ENCODE measurements around the gene GPX6.
"Not testable (repeated sequence)": the region's sequence is repeated elsewhere in the genome, so short reads cannot be mapped to it uniquely, and the experiment has no call there.

Gene GPX6

GRCh38 chr6:28511628-28512300 lies 3.8 kb downstream of the GPX6 start:
- H2AFZ ChIP-seq (ENCODE audit: low read depth, low read length), result no peak overlapping the region
- H3K4me3 ChIP-seq (ENCODE audit: low read length), result no peak overlapping the region
- no peaks in the 10 kb centered on the region for H3K79me2 ChIP-seq (ENCODE audit: low read length)
- no peak overlapping the region for H3K4me2 ChIP-seq (ENCODE audit: low read length)
- no peaks in the 10 kb centered on the region for H3K4me1 ChIP-seq (ENCODE audit: low read length)
- TF ChIP-seq EZH2phosphoT487 (IDR thresholded peaks at IDR 0.05; ENCODE audit: low read depth) (no peak), CTCF (IDR thresholded peaks at IDR 0.05; ENCODE audit: low read depth, low read length) (no peak)
- H3K9me3 ChIP-seq (ENCODE audit: insufficient read depth, low read length), result no peaks in the 10 kb centered on the region
- no peak overlapping the region for H3K9ac ChIP-seq (ENCODE audit: low read length)
- no peak overlapping the region for H3K27ac ChIP-seq (ENCODE audit: low read length)
- no peaks in the 10 kb centered on the region for H3K36me3 ChIP-seq (replicated peaks; ENCODE audit: low read depth, low read length)
- H3K27me3 ChIP-seq (ENCODE audit: low read depth, low read length), result peaks cover under 1% of the 10 kb centered on the region; the same call in 1 of the 2 replicates
- H4K20me1 ChIP-seq (ENCODE audit: insufficient read depth, low read length), result no peaks in the 10 kb centered on the region

GRCh38 chr6:28506807-28507475 lies 8.7 kb downstream of the GPX6 start:
- TF ChIP-seq CTCF (IDR thresholded peaks at IDR 0.05; ENCODE audit: low read depth, low read length) (no peak), EZH2phosphoT487 (IDR thresholded peaks at IDR 0.05; ENCODE audit: low read depth) (no peak)

GRCh38 chr6:28505733-28506132 lies 9.9 kb downstream of the GPX6 start:
- no peaks in the 10 kb centered on the region for H3K36me3 ChIP-seq (replicated peaks; ENCODE audit: low read depth, low read length)
- TF ChIP-seq CTCF (IDR thresholded peaks at IDR 0.05; ENCODE audit: low read depth, low read length) (no peak), EZH2phosphoT487 (IDR thresholded peaks at IDR 0.05; ENCODE audit: low read depth) (no peak)
- H3K9me3 ChIP-seq (ENCODE audit: insufficient read depth, low read length), result no peaks in the 10 kb centered on the region
- H3K79me2 ChIP-seq (ENCODE audit: low read length), result no peaks in the 10 kb centered on the region
- no peaks in the 10 kb centered on the region; the same call in 1 of the 2 replicates for H3K27me3 ChIP-seq (ENCODE audit: low read depth, low read length)
- no peaks in the 10 kb centered on the region for H4K20me1 ChIP-seq (ENCODE audit: insufficient read depth, low read length)
- H2AFZ ChIP-seq (ENCODE audit: low read depth, low read length), result no peak overlapping the region
- H3K4me1 ChIP-seq (ENCODE audit: low read length), result no peaks in the 10 kb centered on the region
- no peak overlapping the region for H3K27ac ChIP-seq (ENCODE audit: low read length)
- no peak overlapping the region for H3K4me2 ChIP-seq (ENCODE audit: low read length)
- no peak overlapping the region for H3K4me3 ChIP-seq (ENCODE audit: low read length)
- no peak overlapping the region for H3K9ac ChIP-seq (ENCODE audit: low read length)

More at GRCh38 chr6:28506807-28507475, 8.7 kb downstream of the GPX6 start:
- Histone ChIP-seq H4K20me1 (ENCODE audit: insufficient read depth, low read length) (no peaks in the 10 kb centered on the region), H3K4me1 (ENCODE audit: low read length) (no peaks in the 10 kb centered on the region), H2AFZ (ENCODE audit: low read depth, low read length) (no peak overlapping the region), H3K27ac (ENCODE audit: low read length) (no peak overlapping the region), H3K79me2 (ENCODE audit: low read length) (no peaks in the 10 kb centered on the region), H3K9ac (ENCODE audit: low read length) (no peak overlapping the region), H3K4me3 (ENCODE audit: low read length) (no peak overlapping the region), H3K27me3 (ENCODE audit: low read depth, low read length) (no peaks in the 10 kb centered on the region; the same call in 1 of the 2 replicates), H3K9me3 (ENCODE audit: insufficient read depth, low read length) (no peaks in the 10 kb centered on the region), H3K36me3 (replicated peaks; ENCODE audit: low read depth, low read length) (no peaks in the 10 kb centered on the region), H3K4me2 (ENCODE audit: low read length) (no peak overlapping the region)

GRCh38 chr6:28502709-28503305 lies 12.8 kb downstream of the GPX6 start:
- H2AFZ ChIP-seq (ENCODE audit: low read depth, low read length); H3K9ac ChIP-seq (ENCODE audit: low read length); H3K9me3 ChIP-seq (ENCODE audit: insufficient read depth, low read length); H3K27me3 ChIP-seq (ENCODE audit: low read depth, low read length); H4K20me1 ChIP-seq (ENCODE audit: insufficient read depth, low read length); H3K4me1 ChIP-seq (ENCODE audit: low read length); H3K4me3 ChIP-seq (ENCODE audit: low read length); H3K79me2 ChIP-seq (ENCODE audit: low read length); H3K36me3 ChIP-seq (replicated peaks; ENCODE audit: low read depth, low read length); H3K4me2 ChIP-seq (ENCODE audit: low read length); H3K27ac ChIP-seq (ENCODE audit: low read length): not testable (repeated sequence)

GRCh38 chr6:28502136-28502535 lies 13.5 kb downstream of the GPX6 start:
- not testable (repeated sequence) for H3K36me3 ChIP-seq (replicated peaks; ENCODE audit: low read depth, low read length); H2AFZ ChIP-seq (ENCODE audit: low read depth, low read length); H3K4me2 ChIP-seq (ENCODE audit: low read length); H3K9ac ChIP-seq (ENCODE audit: low read length); H3K27ac ChIP-seq (ENCODE audit: low read length); H3K4me3 ChIP-seq (ENCODE audit: low read length); H4K20me1 ChIP-seq (ENCODE audit: insufficient read depth, low read length); H3K79me2 ChIP-seq (ENCODE audit: low read length); H3K9me3 ChIP-seq (ENCODE audit: insufficient read depth, low read length); H3K27me3 ChIP-seq (ENCODE audit: low read depth, low read length); H3K4me1 ChIP-seq (ENCODE audit: low read length)
